Endodermal cell (in vitro differentiated cells): Measurements from ENCODE around the gene RGS4. TPM values are rescaled to one million over a fixed set of nuclear protein-coding genes. Genes with fewer than 3 reads are reported as not detected.

ENCODE experiments used
- DNase-seq: peaks from one replicate; pipeline ENCODE4 v3.0.0-alpha.2; 2017
- H3K27ac ChIP-seq: 2 replicates; pipeline ENCODE4 v1.5.1; 2013; ENCODE audit warnings: mild to moderate bottlenecking, low read depth, low read length, moderate library complexity
- H3K27me3 ChIP-seq: 2 replicates; pipeline ENCODE4 v1.6.1; 2013; ENCODE audit warnings: mild to moderate bottlenecking, low read length, moderate library complexity; ENCODE audit not compliant: insufficient read depth, control insufficient read depth, poor library complexity, severe bottlenecking
- H3K36me3 ChIP-seq: 2 replicates; pipeline ENCODE4 v1.7.0; 2013; ENCODE audit warnings: mild to moderate bottlenecking, low read length, moderate library complexity; ENCODE audit not compliant: control insufficient read depth, insufficient read depth
- H3K4me1 ChIP-seq: one replicate; pipeline ENCODE4 v1.7.0; 2013; ENCODE audit warnings: low read length; ENCODE audit not compliant: control insufficient read depth, insufficient read depth
- H3K4me3 ChIP-seq: 2 replicates; pipeline ENCODE4 v1.5.1; 2013; ENCODE audit warnings: mild to moderate bottlenecking, low read length, moderate library complexity
- H3K9ac ChIP-seq: 2 replicates; pipeline ENCODE4 v1.6.1; 2013; ENCODE audit warnings: mild to moderate bottlenecking, low read length, moderate library complexity; ENCODE audit not compliant: poor library complexity, severe bottlenecking; ENCODE audit errors: extremely low read depth
- H3K9me3 ChIP-seq: 2 replicates; pipeline ENCODE4 v1.6.1; 2013; ENCODE audit warnings: mild to moderate bottlenecking, low read length, moderate library complexity; ENCODE audit not compliant: control insufficient read depth
- H3K27ac Mint-ChIP-seq: 2 replicates; pipeline ENCODE4 v1.8.0; 2020; ENCODE audit warnings: mixed read lengths
- H3K27me3 Mint-ChIP-seq: 2 replicates; pipeline ENCODE4 v1.8.0; 2021; ENCODE audit warnings: mild to moderate bottlenecking, mixed read lengths; ENCODE audit not compliant: insufficient read depth
- H3K36me3 Mint-ChIP-seq: 2 replicates; pipeline ENCODE4 v1.8.0; 2020; ENCODE audit warnings: low read depth, mixed read lengths
- H3K4me1 Mint-ChIP-seq: 2 replicates; pipeline ENCODE4 v1.8.0; 2020; ENCODE audit warnings: mixed read lengths
- H3K4me3 Mint-ChIP-seq: 2 replicates; pipeline ENCODE4 v1.8.0; 2020; ENCODE audit warnings: mild to moderate bottlenecking, moderate library complexity, mixed read lengths
- H3K9me3 Mint-ChIP-seq: 2 replicates; pipeline ENCODE4 v1.8.0; 2020; ENCODE audit warnings: mild to moderate bottlenecking, mixed read lengths
- CTCF ChIP-seq: fragments of 200-600 bp; sonication (generic); conservative IDR thresholded peaks from 2 replicates; pipeline ENCODE4 v1.5.0; 2021; ENCODE audit warnings: antibody characterized with exemption, mild to moderate bottlenecking
- WGBS, 2 experiments: methylation state at CpG; one replicate each; pipeline versions ENCODE4 v1.1.5 to v1.1.7; 2013; ENCODE audit warnings: missing lambda C conversion rate in 2 of 2, mixed read lengths in 1 of 2; ENCODE audit not compliant: insufficient coverage in 1 of 2, insufficient read length in 1 of 2; 5-methylcytosine and 5-hydroxymethylcytosine counted together
- total RNA-seq, 2 donors: library from RNA; stranded (reverse); fragmentation: NEBNext Ultra II Directional in 1 of 2; extraction: Animal tissue kit (Norgen Biotek cat#: 25700) in 1 of 2; gene quantifications; 2 replicates in 1 of 2; 3 replicates in 1 of 2; pipeline ENCODE4 v1.2.1, GENCODE V29; 2021

The RGS4 gene
- total RNA-seq, 2 donors from 2014 or later: 0.48 to 0.51 TPM

- Histone ChIP-seq H3K4me3 (no peak overlapping the region), H3K27me3 (no peaks in the 10 kb centered on the region), H3K4me1 (no peaks in the 10 kb centered on the region), H3K9me3 (no peaks in the 10 kb centered on the region), H3K36me3 (no peaks in the 10 kb centered on the region), H3K27ac (no peak overlapping the region), H3K9ac (no peak overlapping the region)
- no peak for DNase-seq
- Mint-ChIP-seq H3K27me3 (peaks cover 2% of the 10 kb centered on the region), H3K9me3 (no peaks in the 10 kb centered on the region), H3K4me3 (no peak overlapping the region), H3K27ac (no peak overlapping the region), H3K4me1 (no peaks in the 10 kb centered on the region), H3K36me3 (no peaks in the 10 kb centered on the region)
- no peak for TF ChIP-seq CTCF
- WGBS, 2 experiments: 92 to 94% methylated on average over 5 to 6 of the region's 6 CpGs
Observed at GRCh38 chr1:163047951-163048659, 21.1 kb upstream of the RGS4 start.

- TF ChIP-seq CTCF: no peak
- no peaks in the 10 kb centered on the region for H3K4me1 Mint-ChIP-seq
- Histone ChIP-seq H3K36me3 (no peaks in the 10 kb centered on the region), H3K4me1 (no peaks in the 10 kb centered on the region), H3K27me3 (no peaks in the 10 kb centered on the region), H3K4me3 (no peak overlapping the region), H3K27ac (no peak overlapping the region), H3K9me3 (no peaks in the 10 kb centered on the region), H3K9ac (no peak overlapping the region)
- H3K27me3 Mint-ChIP-seq: peaks cover 2% of the 10 kb centered on the region
- H3K27ac Mint-ChIP-seq: no peak overlapping the region
- no peak overlapping the region for H3K4me3 Mint-ChIP-seq
- DNase-seq: no peak
- no peaks in the 10 kb centered on the region for H3K9me3 Mint-ChIP-seq
- H3K36me3 Mint-ChIP-seq: no peaks in the 10 kb centered on the region
- WGBS, 2 experiments: 96 to 100% methylated on average over 1 to 5 of the region's 5 CpGs
Observed at GRCh38 chr1:163048869-163049268, 20.3 kb upstream of the RGS4 start.

- H3K27me3 ChIP-seq: no peaks in the 10 kb centered on the region
- Mint-ChIP-seq H3K4me1 (no peaks in the 10 kb centered on the region), H3K27me3 (peaks cover 2% of the 10 kb centered on the region), H3K27ac (no peak overlapping the region), H3K4me3 (no peak overlapping the region), H3K36me3 (no peaks in the 10 kb centered on the region), H3K9me3 (no peaks in the 10 kb centered on the region)
- 93 to 94% methylated on average over 5 to 6 of the region's 6 CpGs for WGBS, 2 experiments
- H3K4me3 ChIP-seq: no peak overlapping the region
- no peak overlapping the region for H3K9ac ChIP-seq
- TF ChIP-seq CTCF: no peak
- H3K4me1 ChIP-seq: no peaks in the 10 kb centered on the region
- DNase-seq: no peak
- H3K27ac ChIP-seq: no peak overlapping the region
- no peaks in the 10 kb centered on the region for H3K36me3 ChIP-seq
- no peaks in the 10 kb centered on the region for H3K9me3 ChIP-seq
Observed at GRCh38 chr1:163049296-163049695, 19.9 kb upstream of the RGS4 start.
